Measurements from ENCODE around the gene JSRP1.

The JSRP1 gene

DNA sequence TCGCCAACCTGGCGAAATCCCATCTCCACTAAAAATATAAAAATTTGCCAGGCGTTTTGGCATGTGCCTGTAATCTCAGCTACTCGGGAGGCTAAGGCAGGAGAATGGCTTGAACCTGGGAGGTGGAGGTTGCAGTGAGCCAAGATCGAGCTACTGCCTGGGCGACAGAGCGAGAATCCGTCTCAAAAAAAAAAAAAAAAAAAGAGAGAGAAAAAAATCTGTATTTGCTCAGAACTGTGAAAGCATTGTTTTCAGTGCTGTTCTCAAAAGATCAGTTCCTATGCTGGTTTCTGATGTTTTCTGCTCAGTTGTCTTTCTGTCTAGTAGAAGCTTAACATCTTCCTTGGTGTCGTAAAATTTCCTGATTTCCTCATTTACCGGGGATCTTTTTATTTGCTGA lies 17.0 kb downstream of the JSRP1 start:
- Histone ChIP-seq H3K4me1 (ENCODE audit: control insufficient read depth in 1 of 2, insufficient read depth in 1 of 2, low read depth in 1 of 2, low read length in 1 of 2) (peaks cover 52 to 58% of the 10 kb centered on the region in 2 experiments), H3K27me3 (no peaks in the 10 kb centered on the region), H3K4me3 (ENCODE audit: low read depth in 1 of 2, low read length in 1 of 2) (peak overlapping the region in 1 of 2 experiments; percentile 3), H3K36me3 (peaks cover 13% of the 10 kb centered on the region), H3K27ac (peak overlapping the region; percentile 97), H3K9me3 (no peaks in the 10 kb centered on the region)
- TF ChIP-seq, protein P1, sequence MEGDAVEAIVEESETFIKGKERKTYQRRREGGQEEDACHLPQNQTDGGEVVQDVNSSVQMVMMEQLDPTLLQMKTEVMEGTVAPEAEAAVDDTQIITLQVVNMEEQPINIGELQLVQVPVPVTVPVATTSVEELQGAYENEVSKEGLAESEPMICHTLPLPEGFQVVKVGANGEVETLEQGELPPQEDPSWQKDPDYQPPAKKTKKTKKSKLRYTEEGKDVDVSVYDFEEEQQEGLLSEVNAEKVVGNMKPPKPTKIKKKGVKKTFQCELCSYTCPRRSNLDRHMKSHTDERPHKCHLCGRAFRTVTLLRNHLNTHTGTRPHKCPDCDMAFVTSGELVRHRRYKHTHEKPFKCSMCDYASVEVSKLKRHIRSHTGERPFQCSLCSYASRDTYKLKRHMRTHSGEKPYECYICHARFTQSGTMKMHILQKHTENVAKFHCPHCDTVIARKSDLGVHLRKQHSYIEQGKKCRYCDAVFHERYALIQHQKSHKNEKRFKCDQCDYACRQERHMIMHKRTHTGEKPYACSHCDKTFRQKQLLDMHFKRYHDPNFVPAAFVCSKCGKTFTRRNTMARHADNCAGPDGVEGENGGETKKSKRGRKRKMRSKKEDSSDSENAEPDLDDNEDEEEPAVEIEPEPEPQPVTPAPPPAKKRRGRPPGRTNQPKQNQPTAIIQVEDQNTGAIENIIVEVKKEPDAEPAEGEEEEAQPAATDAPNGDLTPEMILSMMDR (IDR thresholded peaks at IDR 0.05), result no peak

DNA sequence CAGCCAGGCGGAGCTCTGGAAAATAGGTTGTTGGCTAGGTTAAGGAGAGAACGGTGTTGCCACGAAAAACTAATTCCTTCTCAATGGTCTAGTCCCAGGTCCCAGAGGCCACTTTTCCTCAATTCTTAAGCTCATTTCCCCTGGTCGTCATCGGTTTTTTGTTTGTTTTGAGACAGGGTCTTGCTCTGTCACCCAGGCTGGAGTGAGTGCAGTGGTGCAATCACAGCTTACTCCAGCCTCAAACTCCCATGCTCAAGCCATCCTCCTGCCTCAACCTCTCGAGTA lies 18.4 kb downstream of the JSRP1 start:
- TF ChIP-seq, protein P1 (IDR thresholded peaks at IDR 0.05), result no peak
- Histone ChIP-seq H3K9me3 (no peaks in the 10 kb centered on the region), H3K27ac (peak overlapping the region; percentile 97), H3K27me3 (no peaks in the 10 kb centered on the region), H3K36me3 (peaks cover 13% of the 10 kb centered on the region), H3K4me3 (ENCODE audit: low read depth in 1 of 2, low read length in 1 of 2) (peak overlapping the region; percentile 78 to 94), H3K4me1 (ENCODE audit: control insufficient read depth in 1 of 2, insufficient read depth in 1 of 2, low read depth in 1 of 2, low read length in 1 of 2) (peaks cover 52 to 60% of the 10 kb centered on the region in 2 experiments)

DNA sequence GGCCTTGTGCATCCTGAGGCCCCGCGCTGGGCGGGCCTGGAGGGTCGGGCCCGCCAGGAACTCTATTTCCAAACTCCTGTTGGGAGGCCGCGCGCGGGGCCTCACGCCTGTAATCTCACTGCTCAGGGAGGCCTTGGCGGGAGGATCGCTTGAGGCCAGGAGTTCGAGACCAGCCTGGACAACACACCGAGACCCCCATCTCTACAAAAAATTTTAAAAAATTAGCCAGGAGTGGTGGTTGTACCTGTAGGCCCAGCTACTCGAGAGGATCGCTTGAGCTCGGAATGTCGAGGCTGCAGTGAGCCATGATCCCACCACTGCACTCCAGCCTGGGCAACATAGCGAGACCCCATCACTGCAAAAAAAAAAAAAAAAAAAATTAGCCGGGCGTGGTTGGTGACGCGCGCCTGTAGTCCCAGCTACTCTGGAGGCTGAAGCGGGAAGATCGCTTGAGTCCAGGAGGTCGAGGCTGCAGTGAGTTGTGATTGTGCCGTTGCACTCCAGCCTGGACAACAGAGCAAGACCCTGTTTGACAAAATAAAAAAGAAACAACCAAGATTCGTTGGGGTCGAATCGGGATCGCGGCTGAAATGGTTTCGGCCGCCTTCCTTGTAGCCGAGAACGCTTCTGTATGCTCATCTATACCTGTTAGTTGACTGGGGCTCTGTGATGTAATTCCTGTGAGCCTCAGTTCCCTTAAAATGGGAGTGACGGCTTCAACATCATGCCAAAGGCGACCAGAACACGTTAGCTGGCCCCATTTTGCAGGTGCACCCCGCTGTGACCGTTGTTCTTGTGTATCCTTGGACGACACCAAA lies 19.0 kb downstream of the JSRP1 start:
- H3K27ac ChIP-seq, result peak overlapping the region; percentile 97
- no peaks in the 10 kb centered on the region for H3K9me3 ChIP-seq
- no peaks in the 10 kb centered on the region for H3K27me3 ChIP-seq
- H3K36me3 ChIP-seq, result peaks cover 18% of the 10 kb centered on the region
- peaks cover 52 to 60% of the 10 kb centered on the region in 2 experiments for H3K4me1 ChIP-seq (ENCODE audit: control insufficient read depth in 1 of 2, insufficient read depth in 1 of 2, low read depth in 1 of 2, low read length in 1 of 2)
- H3K4me3 ChIP-seq (ENCODE audit: low read depth in 1 of 2, low read length in 1 of 2), result peak overlapping the region; percentile 78 to 94
- TF ChIP-seq, protein P1 (IDR thresholded peaks at IDR 0.05), result no peak

DNA sequence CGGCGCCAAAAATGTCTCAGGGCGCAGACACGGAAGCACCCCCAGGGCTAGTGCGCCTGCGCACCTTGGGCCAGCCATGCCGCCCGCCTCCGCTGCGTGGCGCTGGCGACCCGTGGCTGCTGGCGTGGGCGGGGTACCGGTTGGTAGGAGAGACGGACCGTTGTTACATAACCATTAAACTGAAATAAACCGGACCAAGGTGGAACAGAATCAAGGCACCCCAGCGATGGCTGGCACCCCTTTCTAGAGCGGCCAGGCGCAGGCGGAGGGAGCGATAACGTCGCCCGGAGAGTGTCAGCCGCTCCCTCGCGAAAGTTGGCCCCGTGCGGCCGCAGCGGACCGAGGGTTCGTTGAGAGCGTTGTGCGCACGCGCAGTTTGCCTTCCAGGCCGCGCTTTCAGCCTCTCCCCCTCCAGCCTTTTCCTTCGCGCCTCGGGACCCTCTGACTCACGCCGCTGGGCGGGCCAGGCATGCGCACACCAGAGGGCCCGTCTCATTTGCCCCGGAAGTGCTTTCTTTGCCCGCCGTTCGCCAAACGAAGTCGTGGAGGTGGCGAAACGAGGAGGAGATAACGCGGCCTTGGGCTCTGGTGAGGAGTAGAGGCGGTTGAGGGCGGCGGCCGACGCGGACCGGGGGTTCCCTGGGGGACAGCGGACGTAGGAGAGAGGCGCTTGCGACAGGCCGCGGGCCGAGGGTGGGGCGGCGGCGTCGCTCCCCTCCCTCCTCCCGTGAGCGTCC lies 19.7 kb downstream of the JSRP1 start, which contains the start of the genes PLEKHJ1 and SF3A2:
TSS of gene PLEKHJ1 (minus strand) at position 16 of the 737 bp plus-strand sequence. CDS start 81 bp downstream, outside the sequence.
TSS of gene SF3A2 (plus strand) at position 511 of the 737 bp plus-strand sequence. CDS start 6,595 bp downstream, outside the sequence.
- H3K27me3 ChIP-seq, result no peaks in the 10 kb centered on the region
- TF ChIP-seq, protein P1 (IDR thresholded peaks at IDR 0.05), result peak; percentile 100
- no peaks in the 10 kb centered on the region for H3K9me3 ChIP-seq
- H3K4me3 ChIP-seq (ENCODE audit: low read depth in 1 of 2, low read length in 1 of 2), result peak within 1 kb of the TSS; percentile 78 to 94
- H3K4me1 ChIP-seq (ENCODE audit: control insufficient read depth in 1 of 2, insufficient read depth in 1 of 2, low read depth in 1 of 2, low read length in 1 of 2), result peaks cover 52 to 60% of the 10 kb centered on the region in 2 experiments
- H3K27ac ChIP-seq, result peak within 1 kb of the TSS; percentile 97
- peaks cover 26% of the 10 kb centered on the region for H3K36me3 ChIP-seq

DNA sequence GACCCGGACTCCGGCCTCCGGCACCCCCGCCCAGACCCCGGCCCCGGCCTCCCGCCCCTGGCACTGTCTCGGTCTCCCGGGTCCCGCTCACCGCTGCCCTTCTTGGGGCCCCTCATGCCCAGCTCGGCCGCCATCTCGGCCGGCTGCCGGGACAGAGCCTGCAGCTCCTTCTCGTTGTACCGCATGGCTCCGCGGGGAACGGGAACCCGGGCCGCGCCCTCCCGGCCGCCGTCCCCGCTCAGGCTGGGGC lies 20.2 kb downstream of the JSRP1 start:
- H3K4me3 ChIP-seq (ENCODE audit: low read depth in 1 of 2, low read length in 1 of 2), result peak overlapping the region; percentile 78 to 94
- H3K4me1 ChIP-seq (ENCODE audit: control insufficient read depth in 1 of 2, insufficient read depth in 1 of 2, low read depth in 1 of 2, low read length in 1 of 2), result peaks cover 52 to 60% of the 10 kb centered on the region in 2 experiments
- peaks cover 31% of the 10 kb centered on the region for H3K36me3 ChIP-seq
- peak overlapping the region; percentile 97 for H3K27ac ChIP-seq
- H3K9me3 ChIP-seq, result no peaks in the 10 kb centered on the region
- no peaks in the 10 kb centered on the region for H3K27me3 ChIP-seq
- TF ChIP-seq, protein P1 (IDR thresholded peaks at IDR 0.05), result no peak

All from neutrophil (primary cell).